Activated CD4-positive, alpha-beta T cell treated with anti-CD3 and anti-CD28 coated beads for 24 hours (primary cell): ENCODE data around the gene CNOT3.

ENCODE experiments used
- DNase-seq, 2 donors: peaks; one replicate each; pipeline ENCODE4 v3.0.0-alpha.2; 2020; ENCODE audit warnings: low read depth in 2 of 2

Gene CNOT3

GRCh38 chr19:54121259-54121658 lies 16.3 kb upstream of the CNOT3 start:
- no peak for DNase-seq

GRCh38 chr19:54123682-54124081 lies 13.9 kb upstream of the CNOT3 start:
- DNase-seq: no peak

GRCh38 chr19:54124393-54124792 lies 13.2 kb upstream of the CNOT3 start:
- DNase-seq: no peak

GRCh38 chr19:54125713-54126112 lies 11.8 kb upstream of the CNOT3 start:
- DNase-seq: no peak

- DNase-seq: no peak
Observed at GRCh38 chr19:54127688-54128440, 9.7 kb upstream of the CNOT3 start.

GRCh38 chr19:54128441-54128725 lies 9.2 kb upstream of the CNOT3 start:
- no peak for DNase-seq

- no peak for DNase-seq
Observed at GRCh38 chr19:54128796-54129616, 8.6 kb upstream of the CNOT3 start.

GRCh38 chr19:54129617-54129996 lies 8.0 kb upstream of the CNOT3 start:
- no peak for DNase-seq

- no peak for DNase-seq
Observed at GRCh38 chr19:54133312-54133956, 4.1 kb upstream of the CNOT3 start.

GRCh38 chr19:54133957-54134590 lies 3.5 kb upstream of the CNOT3 start:
- no peak for DNase-seq

GRCh38 chr19:54136086-54136863 lies 1.3 kb upstream of the CNOT3 start:
- no peak for DNase-seq

GRCh38 chr19:54136864-54137698 lies 481 bp upstream of the CNOT3 start:
- DNase-seq: peak; percentile 96 to 97

GRCh38 chr19:54138489-54139256 lies 1.1 kb downstream of the CNOT3 start:
- DNase-seq: no peak

- no peak for DNase-seq
Observed at GRCh38 chr19:54141356-54141755, 3.8 kb downstream of the CNOT3 start.

- DNase-seq: no peak
Observed at GRCh38 chr19:54142166-54142780, 4.7 kb downstream of the CNOT3 start.

- DNase-seq: no peak
Observed at GRCh38 chr19:54145541-54146158, 8.1 kb downstream of the CNOT3 start.

GRCh38 chr19:54147676-54148075 lies 10.1 kb downstream of the CNOT3 start:
- no peak for DNase-seq

GRCh38 chr19:54148158-54148557 lies 10.6 kb downstream of the CNOT3 start:
- DNase-seq: no peak
